HG03064 (cell line): ENCODE results near the gene STK11.
"Not testable (repeated sequence)": the region's sequence is repeated elsewhere in the genome, so short reads cannot be mapped to it uniquely, and the experiment has no call there.

Experiments used
- ATAC-seq: cut with Tn5 transposase; IDR thresholded peaks from one replicate; pipeline ENCODE4 v1.9.1; 2021; ENCODE audit warnings: low read depth; ENCODE audit not compliant: unreplicated experiment

STK11 gene

DNA sequence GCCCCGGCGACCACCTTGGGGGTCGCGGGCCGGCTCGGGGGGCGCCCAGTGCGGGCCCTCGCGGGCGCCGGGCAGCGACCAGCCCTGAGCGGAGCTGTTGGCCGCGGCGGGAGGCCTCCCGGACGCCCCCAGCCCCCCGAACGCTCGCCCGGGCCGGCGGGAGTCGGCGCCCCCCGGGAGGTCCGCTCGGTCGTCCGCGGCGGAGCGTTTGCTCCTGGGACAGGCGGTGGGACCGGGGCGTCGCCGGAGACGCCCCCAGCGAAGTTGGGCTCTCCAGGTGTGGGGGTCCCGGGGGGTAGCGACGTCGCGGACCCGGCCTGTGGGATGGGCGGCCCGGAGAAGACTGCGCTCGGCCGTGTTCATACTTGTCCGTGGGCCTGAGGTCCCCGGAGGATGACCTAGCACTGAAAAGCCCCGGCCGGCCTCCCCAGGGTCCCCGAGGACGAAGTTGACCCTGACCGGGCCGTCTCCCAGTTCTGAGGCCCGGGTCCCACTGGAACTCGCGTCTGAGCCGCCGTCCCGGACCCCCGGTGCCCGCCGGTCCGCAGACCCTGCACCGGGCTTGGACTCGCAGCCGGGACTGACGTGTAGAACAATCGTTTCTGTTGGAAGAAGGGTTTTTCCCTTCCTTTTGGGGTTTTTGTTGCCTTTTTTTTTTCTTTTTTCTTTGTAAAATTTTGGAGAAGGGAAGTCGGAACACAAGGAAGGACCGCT is 729 bp downstream of the STK11 start:
- ATAC-seq, result no peak

- ATAC-seq, result no peak
These were observed 1.4 kb downstream of the STK11 start for GRCh38 chr19:1206864-1207450.

GRCh38 chr19:1208830-1209229 is 3.3 kb downstream of the STK11 start:
- not testable (repeated sequence) for ATAC-seq

DNA sequence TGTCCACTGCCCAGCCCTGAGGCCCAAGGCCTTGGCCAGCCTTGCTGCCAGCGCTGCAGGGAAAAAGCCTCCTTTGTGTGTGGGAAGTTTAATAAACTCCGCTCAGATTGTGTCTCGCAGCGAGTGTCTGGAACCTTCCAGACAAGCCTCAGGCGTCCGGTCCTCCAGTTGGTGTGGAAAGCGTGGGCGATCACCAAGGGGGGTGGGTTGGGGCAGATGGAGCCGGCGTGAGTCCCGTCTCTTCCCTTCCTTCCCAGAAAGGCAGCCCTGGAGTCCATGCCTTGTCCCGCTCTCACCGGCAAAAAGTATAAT is 4.6 kb downstream of the STK11 start:
- no peak for ATAC-seq

DNA sequence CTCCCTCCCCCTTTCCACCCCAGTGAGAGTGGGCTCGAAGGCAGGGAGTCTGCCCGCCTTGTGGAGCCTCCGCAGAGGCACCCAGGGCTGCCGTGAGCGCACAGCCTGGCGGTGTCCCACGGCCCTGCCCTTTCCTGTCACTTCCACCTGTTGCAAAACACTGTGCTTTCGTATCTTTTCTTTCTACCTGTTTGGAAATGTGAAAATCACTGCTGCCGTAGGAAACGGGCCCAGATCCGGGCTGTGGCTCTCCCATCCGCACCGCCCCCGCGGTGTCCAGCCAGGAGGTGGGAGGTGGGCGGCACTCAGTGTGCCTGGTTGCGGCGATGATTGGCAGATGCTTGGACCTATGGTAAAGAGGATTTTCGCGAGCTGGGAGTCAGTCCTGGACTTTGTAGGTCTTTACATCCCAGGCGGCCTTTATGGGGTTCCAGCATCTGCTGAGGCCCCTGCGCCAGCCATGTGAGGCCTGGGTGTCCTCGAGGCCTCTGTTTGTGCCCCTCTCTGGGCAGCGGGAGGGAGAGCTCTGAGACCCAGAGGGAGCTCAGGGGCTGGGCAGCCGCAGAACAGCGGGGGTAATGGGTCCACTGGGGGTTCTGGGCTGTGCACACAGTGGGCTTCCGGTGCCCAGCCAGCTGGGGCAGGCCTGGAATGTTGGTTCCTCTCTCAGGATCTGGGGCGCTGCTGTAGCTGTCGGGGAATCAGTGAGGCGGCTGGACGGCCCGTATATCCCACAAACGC is 6.1 kb downstream of the STK11 start:
- no peak for ATAC-seq

DNA sequence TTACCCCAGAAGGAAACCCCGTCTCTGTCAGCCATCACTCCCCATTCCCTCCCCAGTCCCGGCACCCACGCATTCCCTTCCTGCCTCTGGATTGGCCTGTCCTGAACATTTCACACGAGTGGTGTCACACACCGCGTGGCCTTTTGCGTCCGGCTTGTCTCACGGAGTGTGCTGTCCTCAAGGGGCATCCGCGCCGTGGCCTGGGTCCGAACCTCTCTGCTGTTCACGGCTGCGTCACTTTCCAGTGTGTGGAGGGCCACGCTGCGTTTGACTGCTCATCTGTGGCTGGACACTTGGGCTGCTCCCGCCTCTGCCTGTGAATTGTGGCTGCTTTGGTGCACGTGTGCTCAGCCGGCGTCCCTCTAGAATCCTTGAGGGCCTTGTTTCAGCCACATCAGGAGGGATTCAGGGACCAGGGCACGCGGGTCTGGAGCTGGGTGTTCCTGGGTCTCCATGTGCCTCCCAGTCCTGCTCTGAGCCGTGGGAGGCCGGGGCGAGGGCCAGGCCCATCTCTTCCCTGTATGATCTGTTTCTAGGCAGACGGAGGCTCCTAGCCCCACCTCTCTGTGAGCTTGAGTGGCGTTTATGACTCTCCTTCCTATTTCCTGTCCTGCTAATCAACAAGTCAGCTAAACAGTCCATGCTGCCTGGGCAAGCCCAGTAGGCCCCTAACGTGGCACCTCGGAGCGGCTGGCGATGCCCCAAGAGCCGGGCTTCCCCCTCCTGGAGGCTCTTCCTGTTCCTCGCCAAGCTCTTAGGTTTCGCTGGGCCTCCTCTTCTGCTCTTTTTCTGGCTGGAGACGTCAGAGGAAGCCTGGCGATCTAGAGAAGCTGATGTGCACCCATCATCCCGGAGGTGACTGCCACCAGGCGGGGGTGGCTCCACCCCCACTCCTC is 8.1 kb downstream of the STK11 start:
- no peak for ATAC-seq

DNA sequence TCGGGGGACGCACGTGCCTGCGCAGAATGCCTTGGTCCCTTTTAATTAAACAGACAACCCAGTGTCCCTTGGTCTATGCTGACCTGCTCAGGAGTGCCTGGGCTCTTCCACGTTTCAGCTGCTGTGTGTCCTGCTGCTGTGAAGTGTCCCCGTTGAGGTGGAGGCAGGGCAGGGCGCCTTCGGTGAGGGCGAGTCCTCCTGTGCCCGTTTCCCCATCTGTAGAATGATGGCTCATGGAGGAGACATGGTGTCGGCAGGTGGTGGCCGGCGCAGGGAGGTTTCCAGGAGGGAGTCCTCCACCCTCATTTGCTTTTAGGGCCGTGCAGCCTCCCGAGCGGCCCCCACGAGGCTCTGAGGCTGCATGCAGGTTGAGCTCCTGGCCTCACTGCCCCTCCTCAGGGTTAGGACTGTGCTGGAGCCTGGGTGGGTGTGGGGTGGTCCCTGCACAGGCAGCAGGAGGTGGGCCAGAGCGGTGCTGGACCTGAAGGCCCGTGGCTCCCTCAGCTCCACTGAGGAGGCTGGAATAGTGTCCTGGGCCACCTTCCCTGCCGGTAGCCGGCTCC is 8.8 kb downstream of the STK11 start:
- ATAC-seq, result no peak

DNA sequence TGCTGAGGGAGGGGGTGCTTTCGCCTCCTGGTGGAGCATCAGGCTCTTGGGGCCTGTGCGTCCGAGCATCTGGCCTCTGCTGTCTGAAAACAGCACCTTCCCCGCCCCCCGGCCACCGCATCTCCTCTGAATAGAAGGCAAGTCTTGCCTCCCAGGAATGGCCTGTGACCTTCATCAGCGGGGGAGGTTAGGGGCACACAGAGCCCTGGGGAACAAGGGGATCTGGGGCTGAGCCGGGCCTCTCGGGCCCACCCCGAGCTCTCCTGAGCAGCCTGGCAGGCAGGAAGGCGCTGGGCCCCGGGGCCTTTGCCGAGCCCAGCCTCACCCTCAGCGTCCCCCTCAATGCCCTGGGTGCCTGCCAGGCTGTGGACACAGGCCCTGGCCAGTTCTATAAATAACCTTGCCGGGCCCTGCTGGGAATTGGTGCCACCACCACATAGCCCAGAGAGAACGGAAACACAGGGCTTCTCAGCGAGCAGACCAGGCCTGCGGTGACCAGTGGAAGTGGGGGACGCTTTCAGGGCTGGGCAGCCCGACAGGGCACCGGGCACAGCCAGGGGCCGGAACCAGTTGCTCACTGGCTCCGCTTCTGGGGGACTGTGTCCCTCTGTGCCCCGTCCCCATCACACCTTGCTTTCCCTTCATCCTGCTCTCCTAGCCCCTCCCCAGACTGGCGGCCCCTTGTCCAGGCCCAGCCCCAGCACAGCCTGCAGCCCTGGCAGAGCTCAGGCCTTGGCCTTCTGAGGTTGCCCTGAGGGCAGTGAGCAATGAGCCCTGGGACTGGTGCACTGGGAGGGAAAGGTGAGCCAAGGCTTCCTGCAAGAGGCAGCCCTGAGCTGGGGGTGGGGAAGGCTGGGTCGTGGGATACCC is 9.5 kb downstream of the STK11 start:
- ATAC-seq, result no peak

DNA sequence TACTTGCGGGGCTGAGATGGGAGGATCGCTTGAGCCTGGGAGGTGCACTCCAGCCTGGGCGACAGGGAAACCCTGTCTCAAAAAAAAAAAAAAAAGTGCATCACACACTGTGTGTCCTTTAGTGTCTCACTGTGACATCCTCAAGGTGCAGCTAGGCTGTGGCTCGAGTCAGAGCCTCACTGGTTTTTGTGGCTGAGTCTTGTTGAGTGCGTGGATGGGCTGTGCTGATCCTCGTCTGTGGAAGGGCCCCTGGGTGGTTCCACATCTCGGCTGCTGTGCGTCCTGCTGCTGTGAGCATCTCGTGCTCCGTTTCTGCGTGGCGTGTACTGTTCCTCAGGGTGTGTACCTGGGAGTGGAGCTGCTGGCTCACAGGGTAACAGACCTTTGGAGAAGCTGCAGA is 11.2 kb downstream of the STK11 start:
- no peak for ATAC-seq

DNA sequence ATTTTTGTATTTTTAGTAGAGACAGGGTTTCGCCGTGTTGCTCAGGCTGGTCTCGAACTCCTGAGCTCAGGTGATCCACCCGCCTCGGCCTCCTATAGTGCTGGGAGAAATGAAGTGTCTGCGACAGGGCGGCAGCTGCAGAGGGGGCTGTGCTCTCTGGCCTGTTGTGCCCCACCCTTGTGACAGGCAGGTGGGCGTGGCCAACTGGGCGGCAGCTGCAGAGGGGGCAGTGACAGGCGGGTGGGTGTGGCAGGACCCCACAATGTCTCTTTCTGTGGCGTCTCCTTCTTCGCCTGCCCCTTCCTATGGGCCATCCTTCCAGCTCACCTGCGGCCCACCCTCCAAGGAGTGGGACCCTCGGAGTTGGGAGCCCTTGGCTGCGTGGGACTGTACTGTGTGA is 11.8 kb downstream of the STK11 start:
- ATAC-seq, result no peak

DNA sequence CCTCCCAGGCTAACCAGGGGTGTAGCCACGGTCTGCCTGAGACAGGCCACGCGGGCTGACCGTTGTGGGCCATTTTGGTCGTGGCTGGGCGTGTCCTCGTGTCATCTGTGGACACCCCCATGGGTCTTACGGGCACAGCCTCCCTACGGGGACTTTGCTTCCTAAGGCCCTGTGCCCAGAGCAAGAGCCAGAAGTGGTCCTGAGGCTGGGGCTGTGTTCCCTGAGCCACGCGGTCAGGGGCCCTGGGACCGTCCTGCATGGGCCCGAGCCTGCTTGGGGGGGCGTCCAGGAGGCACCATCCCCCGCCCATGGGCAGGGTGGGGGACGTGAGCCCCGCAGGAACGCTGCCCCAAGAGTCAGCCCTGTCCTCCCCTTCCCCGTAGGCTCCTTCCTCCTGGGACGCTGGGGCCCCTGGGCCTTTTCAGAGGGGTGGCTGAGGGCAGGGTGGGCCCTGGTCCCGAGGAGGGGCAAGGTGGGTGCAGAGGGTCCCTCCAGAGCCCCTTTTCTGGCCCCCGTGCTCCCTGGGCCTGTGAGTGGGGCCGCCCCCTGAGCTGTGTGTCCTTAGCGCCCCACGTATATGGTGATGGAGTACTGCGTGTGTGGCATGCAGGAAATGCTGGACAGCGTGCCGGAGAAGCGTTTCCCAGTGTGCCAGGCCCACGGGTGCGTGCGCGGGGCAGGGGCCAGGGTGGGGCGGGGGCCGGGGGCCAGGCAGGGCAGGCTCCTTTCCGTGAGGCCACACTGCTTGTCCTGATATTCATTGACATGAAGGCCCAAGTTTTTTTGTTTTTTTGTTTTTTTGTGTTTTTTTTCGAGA is 13.4 kb downstream of the STK11 start:
- no peak for ATAC-seq

DNA sequence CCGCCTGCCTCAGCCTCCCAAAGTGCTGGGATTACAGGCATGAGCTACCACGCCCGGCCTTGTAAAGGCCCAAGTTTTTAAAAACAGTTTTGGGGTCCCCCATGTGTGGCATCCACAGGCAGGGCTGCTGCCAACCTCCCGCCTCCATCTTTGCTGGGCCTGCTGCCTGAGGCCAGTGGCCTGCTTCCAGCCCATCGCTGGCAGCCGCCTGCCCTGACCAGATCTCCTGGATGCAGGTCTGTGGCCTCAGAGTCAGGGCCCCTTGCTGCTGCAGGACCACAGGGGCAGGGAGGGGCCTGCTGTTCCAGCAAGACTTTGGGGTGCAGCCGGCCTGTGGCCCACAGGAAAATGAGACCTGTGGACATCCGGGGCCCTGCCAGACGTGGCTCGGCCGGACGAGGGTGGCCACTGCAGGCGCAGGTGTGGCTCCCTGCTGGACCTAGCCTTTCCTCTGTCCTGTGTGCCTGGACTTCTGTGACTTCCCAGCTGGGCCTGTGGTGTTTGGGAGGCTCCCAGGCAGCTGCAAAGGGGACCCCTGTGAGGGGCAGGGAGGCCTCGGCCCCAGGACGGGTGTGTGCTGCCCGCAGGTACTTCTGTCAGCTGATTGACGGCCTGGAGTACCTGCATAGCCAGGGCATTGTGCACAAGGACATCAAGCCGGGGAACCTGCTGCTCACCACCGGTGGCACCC is 14.4 kb downstream of the STK11 start:
- no peak for ATAC-seq

- no peak for ATAC-seq
These were observed 14.9 kb downstream of the STK11 start for GRCh38 chr19:1220477-1220930.

- ATAC-seq, result no peak
These were observed 15.7 kb downstream of the STK11 start for GRCh38 chr19:1220976-1221903.

DNA sequence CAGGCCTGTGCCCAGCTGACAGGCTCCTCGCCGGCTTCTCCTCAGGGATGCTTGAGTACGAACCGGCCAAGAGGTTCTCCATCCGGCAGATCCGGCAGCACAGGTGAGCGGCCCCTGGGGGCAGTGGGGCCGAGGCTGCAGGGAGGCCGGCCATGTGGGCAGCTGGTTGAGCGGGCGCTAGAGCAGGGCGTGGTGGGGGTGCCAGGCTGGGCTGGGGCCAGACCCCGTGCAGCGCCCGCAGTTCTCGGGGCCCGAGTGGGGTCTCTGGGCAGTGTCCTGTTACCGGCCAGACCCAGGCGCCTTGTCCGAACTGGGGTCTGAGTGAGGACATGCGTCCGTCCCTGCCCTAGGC is 16.3 kb downstream of the STK11 start:
- no peak for ATAC-seq

DNA sequence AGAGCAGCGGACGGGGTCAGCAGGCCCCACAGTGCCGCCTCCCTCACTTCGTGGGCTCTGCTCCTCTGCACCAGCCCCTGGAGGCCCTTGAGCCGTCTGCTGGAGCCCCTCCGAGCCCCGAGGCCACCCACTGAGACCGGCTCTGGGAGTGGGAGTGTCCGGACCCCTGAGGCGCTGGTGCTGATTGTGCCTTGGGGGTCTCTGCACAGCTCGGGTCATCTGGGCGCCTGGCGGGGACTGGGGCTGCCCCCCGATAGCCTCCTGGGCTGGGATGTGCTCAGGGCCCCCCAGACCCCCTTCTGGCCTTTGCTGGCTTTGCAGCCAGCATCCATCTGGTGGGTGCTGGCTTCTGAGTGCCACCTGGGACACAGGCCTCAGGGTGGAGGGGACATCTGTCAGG is 16.8 kb downstream of the STK11 start:
- no peak for ATAC-seq
